Gastrocnemius medialis (tissue), 4 donors: ENCODE data around the gene MAP3K4.

ENCODE experiments used
- POLR2A ChIP-seq, 2 donors: fragments of 450-650 bp; IDR thresholded peaks; one replicate each; pipeline ENCODE4 v1.6.1; 2017; ENCODE audit warnings: antibody characterized with exemption in 2 of 2, mild to moderate bottlenecking in 2 of 2, moderate library complexity in 2 of 2
- TF ChIP-seq, protein P1 (sequence below), 5 experiments: fragments of 450-650 bp in 3 of 5; fragments of 200-600 bp in 2 of 5; sonication (generic) in 2 of 5; IDR thresholded peaks in 4 of 5; conservative IDR thresholded peaks in 1 of 5; 1 replicate in 4 of 5; 2 replicates in 1 of 5; pipeline ENCODE4 v1.5.1; 2016 to 2019; ENCODE audit warnings: antibody characterized with exemption in 5 of 5, mild to moderate bottlenecking in 3 of 5, moderate library complexity in 3 of 5

DNA sequence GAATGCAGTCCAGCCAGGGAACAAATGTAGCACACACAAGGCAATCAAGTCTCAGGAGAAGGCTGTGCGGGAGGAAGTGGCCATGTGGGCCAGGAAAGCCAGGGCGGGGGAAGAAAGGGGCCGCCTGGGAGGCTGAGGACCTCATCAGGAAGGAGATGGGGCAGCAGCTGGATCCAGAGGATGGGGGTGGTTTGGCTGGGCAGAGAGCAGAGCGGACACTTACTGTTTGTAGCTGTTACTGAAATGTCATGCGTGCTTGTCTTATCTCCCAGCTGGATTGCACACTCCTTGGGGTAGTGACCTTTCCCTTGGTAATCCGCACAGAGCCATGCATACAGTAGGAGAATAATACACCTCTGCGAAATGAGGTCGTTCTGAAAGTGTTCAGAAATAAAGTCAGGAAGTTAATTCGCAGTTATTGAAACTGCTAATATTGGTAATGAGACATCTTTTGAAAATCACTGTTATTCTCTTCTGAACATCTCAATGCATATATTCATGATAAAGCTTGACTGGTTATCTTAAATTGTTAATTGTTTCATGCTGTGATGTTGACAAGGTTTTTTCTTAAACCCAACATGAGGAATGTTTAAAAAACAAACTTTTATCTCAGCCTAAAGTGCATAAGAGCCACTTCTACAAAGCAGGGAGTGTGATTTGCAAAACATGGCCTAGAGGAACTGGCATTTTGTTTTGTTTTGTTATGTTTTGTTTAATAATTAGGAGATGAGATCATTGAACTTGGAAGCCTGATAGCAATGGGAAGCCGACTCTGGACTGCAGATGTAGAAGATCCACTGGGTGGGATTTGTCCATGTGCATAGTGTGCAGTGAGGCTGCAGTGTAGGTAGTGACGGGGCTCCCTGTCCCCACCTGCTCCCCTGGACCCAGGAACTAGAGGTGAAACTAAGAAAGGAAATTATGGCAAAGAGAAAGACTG, 18.0 kb upstream of the MAP3K4 start:
- TF ChIP-seq, protein P1, sequence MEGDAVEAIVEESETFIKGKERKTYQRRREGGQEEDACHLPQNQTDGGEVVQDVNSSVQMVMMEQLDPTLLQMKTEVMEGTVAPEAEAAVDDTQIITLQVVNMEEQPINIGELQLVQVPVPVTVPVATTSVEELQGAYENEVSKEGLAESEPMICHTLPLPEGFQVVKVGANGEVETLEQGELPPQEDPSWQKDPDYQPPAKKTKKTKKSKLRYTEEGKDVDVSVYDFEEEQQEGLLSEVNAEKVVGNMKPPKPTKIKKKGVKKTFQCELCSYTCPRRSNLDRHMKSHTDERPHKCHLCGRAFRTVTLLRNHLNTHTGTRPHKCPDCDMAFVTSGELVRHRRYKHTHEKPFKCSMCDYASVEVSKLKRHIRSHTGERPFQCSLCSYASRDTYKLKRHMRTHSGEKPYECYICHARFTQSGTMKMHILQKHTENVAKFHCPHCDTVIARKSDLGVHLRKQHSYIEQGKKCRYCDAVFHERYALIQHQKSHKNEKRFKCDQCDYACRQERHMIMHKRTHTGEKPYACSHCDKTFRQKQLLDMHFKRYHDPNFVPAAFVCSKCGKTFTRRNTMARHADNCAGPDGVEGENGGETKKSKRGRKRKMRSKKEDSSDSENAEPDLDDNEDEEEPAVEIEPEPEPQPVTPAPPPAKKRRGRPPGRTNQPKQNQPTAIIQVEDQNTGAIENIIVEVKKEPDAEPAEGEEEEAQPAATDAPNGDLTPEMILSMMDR (IDR thresholded peaks at IDR 0.05 in 4 of 5, conservative IDR thresholded peaks at IDR 0.05 in 1 of 5), result no peak
- no peak for TF ChIP-seq POLR2A (IDR thresholded peaks at IDR 0.05)
